GM20000 (cell line): Measurements from ENCODE around the gene KLK7.

Experiments
- DNase-seq: peaks from one replicate; pipeline ENCODE4 v3.0.0; 2012; ENCODE audit warnings: low spot score
- TF ChIP-seq, protein P1 (sequence below): IDR thresholded peaks from 2 replicates; pipeline ENCODE4 v1.5.1; 2012; ENCODE audit warnings: mild to moderate bottlenecking, control low read depth; ENCODE audit errors: extremely low read depth, missing control alignments

KLK7 gene

DNA sequence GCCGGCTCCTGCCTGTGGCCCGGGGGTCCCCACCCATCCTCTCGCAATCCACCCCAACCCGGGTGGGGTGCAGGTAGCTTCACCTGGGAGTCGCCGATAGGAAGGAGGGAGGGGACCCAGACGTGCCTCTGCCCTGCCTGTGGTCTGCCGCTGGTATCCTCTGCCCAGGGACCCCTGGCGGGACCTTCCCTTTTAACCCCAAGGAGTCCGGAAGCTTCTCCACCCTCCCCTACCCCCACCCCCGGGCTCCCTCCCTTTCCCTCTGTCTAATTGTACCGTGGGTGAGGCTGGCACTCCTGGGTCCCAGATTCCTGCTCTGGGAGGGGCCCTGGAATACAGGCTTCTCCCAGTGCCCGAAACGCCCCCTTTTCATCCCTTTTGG is 35.8 kb upstream of the KLK7 start, which contains the start of gene KLK10:
KLK10 (minus strand) TSS at position 166 of the 382 bp plus-strand sequence. CDS start 579 bp downstream, outside the sequence.
- DNase-seq = no peak
- TF ChIP-seq, protein P1, sequence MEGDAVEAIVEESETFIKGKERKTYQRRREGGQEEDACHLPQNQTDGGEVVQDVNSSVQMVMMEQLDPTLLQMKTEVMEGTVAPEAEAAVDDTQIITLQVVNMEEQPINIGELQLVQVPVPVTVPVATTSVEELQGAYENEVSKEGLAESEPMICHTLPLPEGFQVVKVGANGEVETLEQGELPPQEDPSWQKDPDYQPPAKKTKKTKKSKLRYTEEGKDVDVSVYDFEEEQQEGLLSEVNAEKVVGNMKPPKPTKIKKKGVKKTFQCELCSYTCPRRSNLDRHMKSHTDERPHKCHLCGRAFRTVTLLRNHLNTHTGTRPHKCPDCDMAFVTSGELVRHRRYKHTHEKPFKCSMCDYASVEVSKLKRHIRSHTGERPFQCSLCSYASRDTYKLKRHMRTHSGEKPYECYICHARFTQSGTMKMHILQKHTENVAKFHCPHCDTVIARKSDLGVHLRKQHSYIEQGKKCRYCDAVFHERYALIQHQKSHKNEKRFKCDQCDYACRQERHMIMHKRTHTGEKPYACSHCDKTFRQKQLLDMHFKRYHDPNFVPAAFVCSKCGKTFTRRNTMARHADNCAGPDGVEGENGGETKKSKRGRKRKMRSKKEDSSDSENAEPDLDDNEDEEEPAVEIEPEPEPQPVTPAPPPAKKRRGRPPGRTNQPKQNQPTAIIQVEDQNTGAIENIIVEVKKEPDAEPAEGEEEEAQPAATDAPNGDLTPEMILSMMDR = no peak

DNA sequence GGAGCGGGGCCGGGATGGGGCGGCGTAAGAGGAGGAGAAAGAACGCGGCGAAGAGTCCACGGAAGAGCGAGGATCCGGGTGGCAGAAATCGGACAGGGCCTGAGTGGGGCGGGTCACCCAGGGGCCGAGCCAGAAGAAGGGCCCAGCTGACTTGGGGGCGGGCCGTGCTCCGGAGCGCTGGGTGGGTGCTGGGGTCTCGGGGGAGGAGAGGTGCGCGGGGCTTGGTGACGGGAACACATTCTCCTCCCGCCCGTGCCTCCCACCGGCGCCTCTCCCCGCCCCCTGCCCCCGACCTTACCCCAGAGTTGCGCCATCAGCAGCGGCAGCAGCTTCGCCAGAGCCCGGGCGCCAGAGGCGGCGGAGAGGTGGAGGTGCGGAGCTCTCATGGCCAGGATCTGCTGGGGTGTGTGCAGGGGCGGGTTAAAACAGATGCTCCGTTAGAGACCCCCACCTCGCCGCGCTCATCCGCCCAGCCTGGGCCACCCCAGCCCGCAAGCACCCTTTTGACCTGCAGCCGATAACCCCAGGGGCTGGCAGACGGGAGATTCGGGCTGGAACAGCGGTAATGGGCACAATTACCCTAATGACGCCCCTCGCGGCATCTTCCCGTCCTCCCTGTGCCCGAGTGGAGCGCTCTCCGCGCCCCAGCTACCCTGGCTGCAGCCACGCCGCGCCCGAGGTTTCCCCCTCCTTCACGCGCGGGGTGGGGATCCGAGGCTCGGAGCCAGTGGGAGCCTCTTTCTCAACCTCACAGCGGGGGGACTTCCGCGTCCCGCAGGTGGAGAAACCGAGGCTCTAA is 35.2 kb upstream of the KLK7 start:
- no peak for DNase-seq
- TF ChIP-seq, protein P1 = no peak

DNA sequence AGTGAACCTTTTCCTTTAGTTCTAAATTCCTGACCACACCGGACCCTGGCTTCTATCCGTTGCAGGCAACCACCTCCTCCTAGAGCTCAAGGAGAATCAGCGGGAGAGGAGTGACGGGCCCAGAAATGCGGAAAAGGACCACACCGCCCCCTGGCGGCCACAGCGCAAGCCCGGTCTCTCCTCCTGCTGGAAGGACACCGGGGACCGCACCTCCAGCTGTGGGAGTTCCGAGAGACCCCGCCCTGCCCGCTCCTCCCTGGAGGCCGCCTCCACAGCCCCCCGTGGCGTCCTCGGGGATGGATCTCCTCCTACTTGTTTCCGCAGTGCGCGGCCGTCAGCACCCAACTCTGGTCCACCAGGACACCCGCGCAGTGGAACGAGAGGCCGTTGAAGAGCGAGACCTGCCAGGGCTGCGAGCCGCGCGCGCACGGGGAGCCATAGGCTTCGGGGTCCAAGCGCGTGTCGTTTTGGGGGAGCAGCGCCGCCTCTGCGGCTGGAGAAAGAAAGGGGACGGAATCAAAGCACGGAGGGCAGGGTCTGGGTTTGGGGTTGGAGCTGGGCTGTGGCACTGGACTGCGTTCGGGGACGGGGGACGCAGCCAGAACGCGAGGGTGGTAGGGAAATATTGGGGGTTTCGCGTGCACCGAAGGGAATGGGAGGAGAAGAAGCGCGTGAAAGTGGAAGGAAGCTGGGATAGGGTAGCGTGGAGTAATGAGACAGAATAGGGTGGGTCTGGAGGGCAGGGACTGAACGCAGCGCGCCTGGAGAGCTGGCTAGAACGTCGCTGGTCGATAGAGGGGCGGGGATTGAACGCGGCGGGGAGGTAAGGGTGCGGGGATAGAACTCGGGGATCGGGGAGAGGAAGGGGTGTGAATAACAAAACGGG is 33.3 kb upstream of the KLK7 start:
- peak; percentile 83 for DNase-seq
- TF ChIP-seq, protein P1 = peak; percentile 74

DNA sequence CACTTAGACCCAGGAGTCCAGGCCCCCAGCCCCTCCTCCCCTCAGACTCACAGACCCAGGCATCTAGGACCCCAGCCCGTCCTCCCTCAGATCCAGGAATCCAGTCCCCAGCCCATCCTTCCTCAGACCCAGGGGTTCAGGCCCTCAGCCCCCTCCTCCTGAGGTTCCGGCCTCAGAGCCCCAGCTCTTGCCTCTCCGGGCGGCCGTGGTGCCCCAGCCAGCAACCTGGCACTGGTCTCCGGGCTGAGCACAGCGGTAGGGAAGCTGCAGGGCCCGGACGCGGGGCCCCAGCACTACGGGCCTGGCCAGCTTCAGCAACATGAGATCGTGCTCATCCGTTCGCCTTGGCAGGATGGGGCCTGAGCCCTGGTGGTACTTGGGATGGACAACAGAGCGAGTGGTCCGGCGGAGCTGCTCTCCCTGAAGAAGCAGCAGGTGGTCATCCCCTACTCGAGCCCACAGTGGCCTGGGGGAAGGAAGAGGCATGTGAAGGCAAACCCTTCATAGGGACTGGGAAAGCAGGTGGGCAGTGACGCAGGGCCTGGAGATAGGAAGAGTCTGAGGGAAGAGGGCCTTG is 32.1 kb upstream of the KLK7 start:
- TF ChIP-seq, protein P1 = no peak

DNA sequence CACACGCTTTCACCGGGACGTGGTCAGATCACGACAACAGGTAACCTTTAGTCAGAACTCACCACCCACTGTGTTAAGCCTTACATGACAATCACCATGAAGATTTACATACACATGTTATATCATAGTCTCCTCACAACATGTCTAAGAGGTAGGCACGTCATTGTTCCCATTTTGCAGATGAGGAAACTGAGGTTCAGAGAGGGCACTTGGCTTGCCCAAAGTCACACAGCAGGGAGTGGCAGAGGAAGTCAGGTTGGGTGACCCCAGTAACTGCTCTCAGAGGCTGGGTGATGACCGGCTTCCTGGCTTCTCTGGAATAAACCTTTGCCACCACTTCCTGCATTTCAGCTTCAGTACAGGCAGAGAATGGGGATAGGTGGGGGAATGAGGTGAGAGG is 30.5 kb upstream of the KLK7 start:
- TF ChIP-seq, protein P1 = no peak
- DNase-seq = no peak

More for the DNA sequence above, 32.1 kb upstream of the KLK7 start:
- no peak for DNase-seq

DNA sequence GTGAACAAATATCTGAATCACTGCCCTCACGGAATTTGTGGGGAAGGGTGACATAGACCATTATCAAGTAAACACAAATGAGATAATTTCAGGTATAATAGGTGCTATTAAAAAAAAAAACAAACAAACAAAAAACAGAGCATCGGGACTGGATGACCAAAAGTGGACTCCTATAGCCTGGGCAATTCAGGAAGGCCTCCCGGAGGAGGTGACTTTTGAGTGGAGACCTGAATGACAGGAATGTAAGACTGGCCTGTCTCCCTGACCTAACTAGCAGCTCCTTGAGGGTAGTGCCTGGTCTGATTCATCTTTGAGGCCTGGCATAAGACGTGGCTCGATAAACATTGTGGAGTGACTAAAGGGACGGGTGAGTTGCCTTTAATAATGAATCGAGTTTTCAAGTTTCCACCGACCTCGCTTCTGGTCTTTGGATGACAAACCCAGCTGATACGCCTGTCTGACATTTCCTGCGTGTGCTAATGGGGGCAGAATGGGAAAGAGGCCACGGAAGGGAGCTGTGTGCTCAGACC is 29.0 kb upstream of the KLK7 start:
- TF ChIP-seq, protein P1 = no peak
- no peak for DNase-seq
